GM21526 (cell line): ENCODE measurements around the gene DENND2D.
A peak's percentile ranks its signal among the peaks of the same experiment; 100 is the strongest.

Experiments
- ATAC-seq: cut with Tn5 transposase; IDR thresholded peaks from one replicate; pipeline ENCODE4 v1.9.1; 2021; ENCODE audit warnings: moderate library complexity; ENCODE audit not compliant: unreplicated experiment, low FRiP score

Gene DENND2D

GRCh38 chr1:111183308-111184069 lies 17.0 kb downstream of the DENND2D start:
- no peak for ATAC-seq

- no peak for ATAC-seq
These were observed 18.4 kb downstream of the DENND2D start for GRCh38 chr1:111182052-111182451.

- no peak for ATAC-seq
These were observed 20.4 kb downstream of the DENND2D start for GRCh38 chr1:111179968-111180533.

DNA sequence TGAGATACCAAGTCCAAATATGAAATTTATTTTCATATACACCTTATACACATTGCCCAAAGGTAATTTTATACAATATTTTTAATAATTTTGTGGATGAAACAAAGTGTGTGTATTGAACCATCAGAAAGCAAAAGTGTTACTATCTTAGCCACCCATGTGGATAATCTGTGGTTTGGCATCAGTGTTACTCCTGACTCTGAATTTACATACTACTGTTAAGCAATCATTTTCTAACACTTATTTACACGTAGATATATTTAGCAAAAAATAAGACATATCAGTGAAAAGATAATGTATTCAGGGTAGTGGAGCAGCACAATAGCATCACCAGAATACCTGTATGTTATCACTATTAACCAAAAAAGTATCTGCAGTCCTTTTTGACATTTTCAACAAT lies 23.8 kb downstream of the DENND2D start:
- ATAC-seq, result no peak

DNA sequence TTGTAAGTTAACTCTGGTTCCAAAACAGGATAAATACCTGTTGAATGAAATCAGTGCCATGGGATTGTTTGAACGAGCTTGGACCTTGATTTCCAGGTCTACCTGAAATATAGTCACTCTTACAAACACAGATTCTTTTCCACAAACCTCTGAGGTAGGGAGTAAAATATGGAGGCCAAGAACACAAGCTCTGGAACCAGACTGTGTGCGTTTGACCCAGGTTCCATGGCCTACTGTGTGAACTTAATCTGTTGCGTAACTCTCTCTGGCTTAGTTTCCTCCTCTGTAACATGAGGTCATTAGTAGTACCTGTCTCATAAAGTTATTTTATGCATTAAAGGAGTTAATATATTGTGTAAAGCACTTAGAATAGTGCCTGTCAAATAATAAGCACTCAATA lies 25.1 kb downstream of the DENND2D start:
- no peak for ATAC-seq

GRCh38 chr1:111174070-111174469 lies 26.4 kb downstream of the DENND2D start:
- no peak for ATAC-seq

DNA sequence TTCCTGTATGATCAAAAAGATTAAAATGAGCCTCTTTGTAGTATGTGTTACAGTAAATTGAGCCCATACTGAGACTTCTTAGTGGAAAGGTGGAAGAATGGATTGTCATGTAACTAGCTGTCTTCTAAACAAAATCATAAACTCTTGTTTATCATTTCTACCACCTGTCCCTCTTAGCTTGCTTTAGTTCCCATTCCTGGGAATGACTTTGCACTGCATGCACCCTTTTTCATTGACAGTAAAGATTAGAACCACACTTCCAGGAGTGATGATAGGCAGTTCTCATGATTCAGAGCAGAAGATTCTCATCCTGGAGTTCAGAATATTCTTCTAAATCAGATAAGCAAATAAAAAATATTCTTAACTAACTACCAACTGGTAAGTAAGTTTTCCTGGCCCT lies 28.0 kb downstream of the DENND2D start:
- ATAC-seq, result no peak

GRCh38 chr1:111164151-111164550 lies 36.3 kb downstream of the DENND2D start:
- no peak for ATAC-seq

DNA sequence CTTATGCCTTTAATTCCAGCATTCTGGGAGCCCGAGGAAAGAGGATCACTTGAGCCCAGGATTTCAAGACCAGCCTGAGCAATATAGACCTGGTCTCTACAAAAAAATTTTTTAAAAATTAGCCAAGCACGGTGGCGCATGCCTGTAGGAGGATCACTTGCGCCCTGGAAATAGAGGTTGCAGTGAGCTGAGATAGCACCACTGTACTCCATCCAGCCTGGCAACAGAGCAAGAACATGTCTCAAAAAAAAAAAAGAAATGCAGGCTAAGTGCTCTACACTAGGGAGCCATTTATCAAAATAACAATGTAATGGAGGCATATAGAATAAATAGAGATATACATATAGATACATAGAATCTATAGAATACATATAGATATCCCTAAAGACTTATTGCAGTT lies 37.1 kb downstream of the DENND2D start:
- ATAC-seq, result no peak

GRCh38 chr1:111162488-111162880 lies 38.0 kb downstream of the DENND2D start:
- ATAC-seq, result no peak

DNA sequence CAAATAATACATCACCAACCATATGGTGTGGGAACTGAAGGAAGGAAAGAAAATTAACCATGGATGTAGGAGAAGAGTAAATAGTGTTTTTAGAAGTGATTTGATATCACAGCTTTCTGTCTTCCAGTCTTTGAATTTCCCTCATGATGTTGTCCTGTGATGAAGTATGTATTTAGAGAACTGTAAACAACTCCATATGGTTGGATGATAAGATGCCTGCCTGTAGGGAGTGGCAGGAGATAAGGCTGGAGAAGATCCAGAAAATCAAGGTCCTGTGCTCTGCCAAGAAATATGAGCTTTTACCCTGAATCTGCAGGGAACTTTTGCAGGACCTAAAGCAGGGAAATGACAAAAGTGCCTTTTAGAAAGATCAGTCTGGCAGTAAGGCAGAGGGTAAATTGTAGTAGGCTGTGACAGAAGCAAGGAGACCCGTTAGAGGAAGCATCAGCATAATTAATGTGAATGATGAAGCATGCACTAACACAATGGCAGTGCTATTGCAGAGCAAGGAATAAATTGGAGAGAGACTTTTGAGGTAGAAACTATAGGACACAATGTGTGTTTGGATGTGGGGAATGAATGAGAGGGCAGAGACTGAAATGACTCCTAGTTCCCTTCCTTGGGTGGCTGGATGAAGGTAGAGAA lies 38.5 kb downstream of the DENND2D start:
- ATAC-seq, result no peak

DNA sequence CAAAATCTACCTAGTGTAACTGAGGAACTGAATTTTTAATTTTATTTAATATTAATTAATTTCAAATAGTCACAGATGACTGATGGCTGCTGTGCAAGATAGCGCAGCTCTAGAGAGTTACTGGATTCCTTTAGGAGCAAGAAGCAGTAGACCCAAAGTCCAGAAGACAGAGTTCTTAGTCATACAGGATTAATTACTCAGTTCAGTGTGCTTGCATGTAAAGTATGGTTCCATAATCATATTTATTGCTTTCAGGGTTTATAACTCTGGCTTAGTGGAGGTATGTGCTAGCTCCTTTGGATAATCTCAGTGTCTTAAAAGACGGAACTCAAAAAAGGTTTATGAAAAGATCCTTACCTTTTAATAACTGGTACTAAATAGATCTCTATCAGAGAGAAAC lies 43.0 kb downstream of the DENND2D start:
- no peak for ATAC-seq

GRCh38 chr1:111154021-111154999 lies 46.1 kb downstream of the DENND2D start:
- ATAC-seq, result no peak

DNA sequence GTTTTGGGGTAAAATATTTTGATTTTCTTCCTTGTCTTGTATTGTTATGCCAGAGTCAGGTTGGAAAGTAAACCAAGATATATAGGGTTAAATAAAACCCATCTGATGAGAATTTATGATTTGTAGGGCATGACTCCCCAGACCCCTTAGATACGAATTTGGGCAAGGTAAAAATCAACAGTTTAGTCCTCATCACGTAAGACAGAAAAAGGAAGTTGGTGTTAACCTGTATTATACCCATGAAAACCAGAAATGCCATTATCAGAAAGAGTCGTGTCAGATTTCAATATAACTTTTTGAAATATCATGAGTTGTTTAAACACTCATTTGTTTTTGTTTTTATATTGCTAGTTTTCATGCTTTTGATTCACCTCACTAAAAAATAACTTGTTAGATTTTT lies 48.6 kb downstream of the DENND2D start:
- no peak for ATAC-seq

GRCh38 chr1:111148376-111148881 lies 52.0 kb downstream of the DENND2D start:
- ATAC-seq, result peak; percentile 45

GRCh38 chr1:111147948-111148347 lies 52.5 kb downstream of the DENND2D start:
- ATAC-seq, result no peak

DNA sequence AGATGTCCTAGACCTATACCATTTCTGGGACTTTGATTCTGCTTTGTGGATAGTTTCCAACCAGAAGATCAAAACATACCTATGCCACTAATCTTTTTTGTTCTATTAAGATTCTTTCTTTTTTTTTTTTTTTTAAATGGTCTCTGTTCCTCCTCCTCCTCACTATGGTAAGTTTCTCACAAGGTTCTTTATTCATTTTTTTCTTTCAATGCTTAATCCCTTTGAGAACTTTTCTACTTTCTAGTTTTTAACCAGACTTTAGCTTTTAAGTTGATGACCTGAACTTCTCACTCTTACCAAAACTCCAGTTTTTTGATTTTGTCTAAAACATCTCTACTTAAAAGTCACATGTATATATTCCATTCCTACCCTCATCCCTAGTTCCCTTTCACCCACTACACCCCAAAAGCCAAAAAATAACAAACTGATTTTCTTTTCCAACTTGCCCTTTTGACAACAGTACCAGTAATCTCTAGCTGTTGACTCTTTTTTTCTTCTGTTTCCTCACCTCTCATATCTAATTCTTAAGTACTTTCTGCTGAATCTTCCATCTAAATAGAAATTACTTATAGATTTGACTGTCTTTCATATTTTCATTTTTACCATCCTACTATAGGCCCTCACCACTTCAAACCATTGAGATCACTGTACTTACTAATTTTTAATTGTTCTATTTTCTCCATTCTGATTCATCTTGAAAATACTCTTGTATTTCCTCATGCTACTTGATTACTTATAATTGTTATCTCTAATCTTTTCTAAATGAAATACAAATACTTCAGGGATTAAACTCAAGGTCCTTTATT lies 54.3 kb downstream of the DENND2D start:
- ATAC-seq, result no peak

DNA sequence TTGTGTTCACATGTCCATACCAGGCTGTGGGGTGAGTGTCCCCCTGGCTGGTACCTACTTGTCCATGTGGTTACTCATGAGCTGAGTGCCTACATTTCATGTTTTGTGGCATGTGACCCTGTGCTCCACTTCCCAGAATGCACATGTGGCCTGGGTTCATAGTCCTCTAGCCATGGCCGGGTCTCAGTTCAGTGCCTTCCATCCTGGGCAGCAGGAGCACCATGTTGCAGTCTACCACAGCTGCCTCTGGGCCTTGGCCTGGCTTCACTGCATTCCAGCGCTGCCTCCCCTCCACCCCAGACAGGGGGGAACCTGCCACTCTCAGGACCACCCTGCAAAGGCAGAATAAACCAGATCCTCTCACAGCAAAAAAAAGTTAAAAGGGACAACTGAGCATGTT lies 54.9 kb downstream of the DENND2D start:
- ATAC-seq, result no peak

GRCh38 chr1:111142356-111142975 lies 58.0 kb downstream of the DENND2D start:
- ATAC-seq, result no peak
